Measurements from ENCODE around the gene CAMTA1.
"Not testable (repeated sequence)": the region's sequence is repeated elsewhere in the genome, so short reads cannot be mapped to it uniquely, and the experiment has no call there.

CAMTA1 gene

DNA sequence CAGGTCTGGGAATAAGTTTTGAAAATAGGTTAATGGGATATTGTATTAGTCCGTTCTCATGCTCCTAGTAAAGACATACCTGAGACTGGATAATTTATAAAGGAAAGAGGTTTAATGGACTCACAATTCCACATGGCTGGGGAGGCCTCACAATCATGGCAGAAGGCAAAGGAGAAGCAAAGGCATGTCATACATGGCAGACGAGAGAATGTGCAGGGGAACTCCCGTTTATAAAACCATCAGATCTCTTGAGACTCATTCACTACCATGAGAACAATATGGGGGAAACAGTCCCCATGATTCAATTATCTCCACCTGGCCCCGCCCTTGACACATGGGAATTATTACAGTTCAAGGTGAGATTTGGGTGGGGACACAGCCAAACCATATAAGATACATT, 60.5 kb downstream of the CAMTA1 start:
- not testable (repeated sequence) for DNase-seq (ENCODE audit: low read depth in 2 of 2)

DNA sequence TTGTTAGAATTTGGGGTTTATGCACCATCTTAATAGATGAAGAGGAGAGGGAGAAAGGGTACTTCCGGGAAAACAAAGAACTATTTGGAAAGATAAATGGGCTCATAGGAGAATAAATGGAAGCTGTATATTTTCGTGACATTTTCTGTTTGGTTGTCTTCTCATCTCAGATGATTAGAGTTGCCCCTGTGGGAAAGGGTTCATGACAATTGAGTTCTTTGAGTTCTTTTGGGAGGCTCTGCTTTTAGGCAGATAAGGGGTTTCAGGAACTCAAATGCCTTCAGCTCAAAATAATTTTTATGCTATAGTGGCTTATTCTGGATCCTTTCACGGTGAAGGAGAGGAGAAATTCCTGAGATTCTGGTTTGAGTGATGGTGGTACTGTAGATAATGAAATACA, 63.6 kb downstream of the CAMTA1 start:
- no peak for DNase-seq (ENCODE audit: low read depth in 2 of 2)

DNA sequence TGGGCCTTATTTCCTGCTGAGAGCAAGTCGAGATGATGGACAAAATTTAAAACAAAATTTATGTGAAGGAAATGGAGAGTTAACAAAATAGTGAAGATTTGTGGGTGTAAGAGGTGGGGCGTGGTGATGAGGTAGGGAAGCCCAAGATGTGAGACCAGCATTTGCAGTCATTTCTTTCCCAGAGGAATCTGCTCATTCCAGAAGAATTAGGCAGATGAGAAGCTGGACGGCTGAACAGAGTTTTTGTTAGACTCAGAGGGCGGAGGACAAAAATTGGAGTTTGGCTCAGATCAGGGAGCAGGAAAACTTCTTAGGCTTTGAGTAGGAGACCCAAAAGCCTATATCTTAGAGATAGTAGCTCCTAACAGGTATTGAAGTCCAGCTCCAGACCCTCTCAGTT, 65.3 kb downstream of the CAMTA1 start:
- DNase-seq (ENCODE audit: low read depth in 2 of 2), result no peak

DNA sequence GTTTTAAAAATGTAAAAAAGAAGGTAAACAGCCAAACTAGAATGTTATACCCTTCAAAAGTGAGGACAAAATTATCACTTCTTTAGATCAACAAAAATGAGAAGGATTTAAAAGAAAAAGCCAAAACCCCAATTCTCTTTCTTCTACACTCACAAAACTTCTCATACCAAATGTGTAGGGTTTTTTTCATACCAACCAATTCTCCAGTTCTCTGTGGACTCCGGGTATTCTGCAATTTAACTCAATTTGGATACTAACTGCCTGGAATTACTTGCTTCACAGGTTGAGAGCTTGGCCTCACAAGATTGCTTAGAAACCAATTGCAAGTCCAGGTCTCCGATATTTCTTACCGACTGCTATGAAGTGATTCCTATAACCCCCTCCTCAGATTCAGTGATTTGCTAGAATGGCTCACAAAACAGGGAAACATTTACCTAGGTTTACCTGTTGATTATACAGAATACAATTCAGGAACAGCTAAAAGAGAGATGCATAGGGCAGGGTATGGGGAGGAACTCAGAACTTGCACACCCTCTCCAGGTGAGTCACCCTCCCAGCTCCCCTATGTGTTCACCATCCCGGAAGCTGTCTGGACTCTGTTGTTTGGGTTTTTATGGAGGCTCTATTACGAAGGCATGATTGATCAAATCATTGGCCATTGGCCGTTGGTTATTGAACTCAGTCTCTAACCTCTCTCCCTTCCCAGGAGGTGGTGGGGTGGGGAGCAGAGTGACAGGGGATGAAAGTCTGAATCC, 67.1 kb downstream of the CAMTA1 start:
- DNase-seq (ENCODE audit: low read depth in 2 of 2), result no peak

DNA sequence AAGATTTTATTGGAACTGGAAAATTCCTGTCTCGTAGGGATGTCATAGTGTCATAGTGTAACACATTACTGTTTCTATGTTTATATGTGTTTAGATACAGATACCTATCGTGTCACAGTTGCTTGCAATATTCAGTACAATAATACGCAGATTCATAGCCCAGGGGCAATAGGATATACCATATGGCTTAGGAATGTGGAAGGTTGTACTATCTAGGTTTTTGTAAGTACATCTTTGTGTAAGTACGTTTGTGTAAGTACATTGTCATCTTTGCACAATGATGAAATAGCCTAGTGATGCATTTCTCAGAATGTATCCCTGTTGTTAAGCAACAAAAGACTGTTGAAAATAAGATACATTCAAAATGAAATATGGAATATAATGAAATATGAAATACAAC, 68.9 kb downstream of the CAMTA1 start:
- no peak for DNase-seq (ENCODE audit: low read depth in 2 of 2)

DNA sequence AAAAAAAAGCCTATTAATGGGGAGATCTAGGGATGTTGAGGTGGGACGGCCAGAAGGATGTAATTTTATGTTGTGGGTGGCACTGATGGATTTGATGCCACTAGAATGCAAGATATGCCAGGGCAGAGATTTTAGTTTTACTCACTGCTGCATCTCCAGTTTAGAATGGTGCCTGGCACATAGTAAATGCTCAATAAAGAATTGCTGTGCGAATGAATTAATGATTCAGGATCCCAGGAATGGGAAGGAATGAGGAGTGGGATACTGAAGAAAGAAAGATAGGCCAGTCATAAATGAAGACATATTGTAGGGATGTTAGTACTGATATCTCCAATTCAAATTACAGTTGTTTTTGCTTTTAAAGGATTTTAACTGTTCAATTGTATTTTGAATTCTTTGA, 72.6 kb downstream of the CAMTA1 start:
- no peak for DNase-seq (ENCODE audit: low read depth in 2 of 2)

DNA sequence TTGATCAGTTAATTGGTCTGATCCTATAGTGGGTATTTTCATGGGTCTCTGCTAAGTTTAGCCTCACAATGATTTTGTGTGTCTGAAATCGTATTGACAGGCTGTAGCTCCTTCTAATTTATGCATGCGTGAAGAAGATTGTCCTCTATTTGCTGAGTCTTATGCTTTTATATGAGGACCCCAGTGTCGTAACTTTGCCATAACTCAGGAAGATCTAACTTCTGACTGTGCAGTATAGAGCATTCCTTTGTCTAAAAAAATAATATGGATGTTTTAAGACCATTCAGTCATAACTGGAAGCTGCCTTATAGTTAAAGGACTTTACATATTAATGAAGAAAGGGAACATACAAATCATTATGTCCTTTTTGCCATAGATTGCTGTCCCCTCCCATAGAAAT, 73.3 kb downstream of the CAMTA1 start:
- no peak for DNase-seq (ENCODE audit: low read depth in 2 of 2)

DNA sequence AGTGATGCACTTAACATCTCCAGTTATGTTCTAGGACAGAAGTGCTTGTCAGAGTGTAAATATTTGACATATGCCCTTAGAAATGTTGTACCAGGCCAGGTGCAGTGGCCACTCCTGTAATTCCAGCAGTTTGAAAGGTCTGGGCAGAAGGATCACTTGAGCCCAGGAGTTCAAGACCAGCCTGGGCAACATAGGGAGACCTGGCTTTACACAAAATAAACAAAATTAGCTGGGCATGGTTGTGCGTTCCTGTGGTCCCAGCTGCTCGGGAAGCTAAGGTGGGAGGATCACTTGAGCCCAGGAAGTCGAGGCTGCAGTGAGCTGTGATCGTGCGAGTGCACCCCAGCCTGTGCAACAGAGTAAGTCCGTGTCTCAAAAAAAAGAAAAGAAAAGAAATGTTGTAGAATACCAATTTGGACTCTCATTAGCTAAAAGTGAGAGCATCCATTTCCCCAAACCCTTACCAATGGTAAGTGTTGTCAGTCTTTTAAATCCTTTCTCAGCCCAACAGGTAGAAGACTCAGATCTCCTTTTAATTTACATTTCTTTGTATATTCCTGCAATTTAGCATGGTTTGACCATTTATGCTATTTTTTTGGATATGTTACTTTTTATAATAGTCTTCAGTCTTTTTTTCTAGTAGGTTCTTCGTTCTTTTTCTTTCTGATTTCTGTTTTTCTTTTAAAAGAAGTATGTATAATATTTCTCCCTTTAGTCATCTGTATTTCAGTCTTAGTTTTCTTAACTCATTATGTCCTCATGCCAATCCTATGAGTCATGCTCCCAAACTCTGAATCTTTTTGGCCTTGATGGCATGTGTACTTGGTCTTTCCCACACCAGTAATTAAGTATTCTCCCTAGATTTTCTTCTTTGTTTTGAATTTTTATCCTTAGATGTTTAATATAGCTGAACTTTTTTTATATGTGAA, 74.4 kb downstream of the CAMTA1 start:
- no peak for DNase-seq (ENCODE audit: low read depth in 2 of 2)

DNA sequence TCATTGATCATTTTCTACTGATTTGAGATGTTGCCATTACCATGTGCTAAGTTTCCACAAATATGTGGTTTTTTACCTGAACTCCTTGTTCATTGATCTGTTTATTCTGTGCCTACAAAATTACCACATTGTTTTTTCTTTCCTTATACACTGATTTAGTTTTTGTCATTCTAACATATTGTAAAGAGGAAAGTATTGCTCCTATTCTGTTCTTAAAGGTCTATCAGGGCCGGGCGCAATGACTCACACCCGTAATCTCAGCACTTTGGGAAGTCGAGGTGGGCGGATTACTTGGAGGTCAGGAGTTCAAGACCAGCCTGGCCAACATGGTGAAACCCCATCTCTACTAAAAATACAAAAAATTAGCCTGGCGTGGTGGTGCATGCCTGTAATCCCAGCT, 75.1 kb downstream of the CAMTA1 start:
- DNase-seq (ENCODE audit: low read depth in 2 of 2), result no peak

DNA sequence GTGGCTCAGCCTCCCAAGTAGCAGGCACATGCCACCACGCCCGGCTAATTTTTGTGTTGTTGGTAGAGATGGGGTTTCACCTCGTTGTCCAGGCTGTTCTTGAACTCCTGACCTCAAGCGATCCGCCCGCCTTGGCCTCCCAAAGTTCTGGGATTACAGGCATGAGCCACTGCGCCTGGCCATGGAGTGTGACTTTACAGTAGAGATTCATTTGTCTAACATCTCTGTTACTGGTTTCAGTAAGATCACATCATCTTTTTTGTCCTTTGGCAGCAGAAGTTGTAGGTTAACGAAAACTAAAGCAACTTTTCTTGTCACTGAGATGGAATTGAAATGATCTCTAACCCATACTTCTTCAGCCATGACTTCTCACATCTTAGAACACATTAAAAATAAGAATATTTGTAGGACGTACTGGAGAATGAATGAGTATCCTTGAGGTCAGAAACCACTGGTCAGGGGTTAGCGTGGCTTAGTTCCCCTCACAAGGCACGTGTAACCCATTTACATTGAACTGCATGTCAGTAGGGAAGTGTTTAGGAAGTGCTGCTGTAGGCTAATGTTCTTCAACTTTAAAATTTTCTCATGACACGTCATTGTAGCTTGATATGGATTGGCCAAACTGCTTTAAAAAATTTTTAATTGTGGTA, 75.9 kb downstream of the CAMTA1 start:
- DNase-seq (ENCODE audit: low read depth in 2 of 2), result no peak

DNA sequence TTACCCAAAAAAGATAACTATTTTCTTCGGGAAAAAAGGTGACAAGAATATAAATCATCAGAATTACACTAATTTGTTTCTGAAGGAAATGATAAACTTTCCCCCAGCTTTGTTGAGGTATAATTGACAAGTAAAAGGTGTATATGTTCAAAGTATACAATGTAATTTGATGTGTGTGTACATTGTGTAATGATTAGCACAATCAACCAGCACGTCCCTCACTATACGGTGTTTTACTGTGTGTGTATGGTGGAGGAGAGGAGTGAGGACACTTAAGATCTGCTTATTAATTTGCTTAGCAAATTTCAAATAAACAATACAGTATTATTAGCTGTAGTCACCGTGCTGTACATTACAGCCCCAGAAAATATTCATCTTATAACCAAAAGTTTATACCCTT, 77.7 kb downstream of the CAMTA1 start:
- no peak for DNase-seq (ENCODE audit: low read depth in 2 of 2)

DNA sequence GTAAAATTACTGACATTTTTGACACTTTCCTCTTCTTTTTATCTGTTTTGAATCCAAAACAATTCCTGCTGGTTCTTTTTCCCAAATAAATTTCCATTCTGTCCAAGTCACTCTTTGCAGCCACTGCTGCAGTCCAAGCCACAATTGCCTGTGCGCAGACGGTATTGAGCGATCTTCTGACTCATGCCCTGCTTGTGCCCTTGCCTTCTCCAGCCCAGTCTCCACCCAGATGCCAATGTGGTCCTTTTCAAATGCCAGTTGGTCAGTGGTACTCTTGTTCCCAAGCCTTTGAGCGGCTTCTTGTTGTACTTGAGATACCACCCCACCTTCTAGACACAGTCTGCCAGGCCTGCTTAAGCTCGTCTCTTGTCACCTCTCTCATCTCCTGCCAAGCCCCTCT, 78.9 kb downstream of the CAMTA1 start:
- DNase-seq (ENCODE audit: low read depth in 2 of 2), result no peak

DNA sequence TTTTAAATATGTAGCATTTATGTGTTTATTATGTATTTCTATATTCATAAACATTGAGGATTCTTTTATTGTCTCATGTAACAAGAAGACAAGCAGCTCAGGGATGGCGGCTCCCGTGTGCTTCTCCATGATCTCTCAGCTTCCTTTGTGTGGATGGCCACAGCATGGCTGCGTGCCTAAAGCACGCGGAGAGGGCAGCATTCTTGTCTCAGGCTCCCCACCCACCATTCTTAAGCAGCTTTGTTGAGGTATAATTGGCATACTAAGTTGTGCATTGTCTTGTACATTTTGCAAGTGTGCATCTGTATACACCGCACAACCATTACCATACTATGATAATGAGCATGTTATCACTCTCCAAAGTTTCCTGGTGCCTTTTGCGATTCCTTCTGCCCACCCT, 81.6 kb downstream of the CAMTA1 start:
- no peak for DNase-seq (ENCODE audit: low read depth in 2 of 2)

DNA sequence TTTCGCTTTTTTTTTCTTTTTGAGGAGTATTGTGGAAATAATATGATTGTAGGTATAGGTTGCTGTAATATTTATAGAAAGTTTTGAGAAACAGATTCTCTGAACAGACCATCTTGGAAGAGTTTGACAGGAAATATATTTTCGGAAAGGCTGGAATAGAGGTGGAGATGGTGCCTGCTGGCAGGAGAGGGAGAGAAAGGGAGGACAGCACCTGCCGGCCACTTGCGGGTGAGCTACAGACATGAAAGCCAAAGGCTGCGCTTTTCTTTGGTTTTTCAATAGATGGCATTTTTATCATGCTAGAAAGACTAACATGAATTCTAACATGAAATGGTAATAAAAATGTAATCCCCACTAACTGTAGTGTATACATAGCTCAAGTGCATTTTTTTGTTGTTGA, 82.1 kb downstream of the CAMTA1 start:
- DNase-seq (ENCODE audit: low read depth in 2 of 2), result no peak

DNA sequence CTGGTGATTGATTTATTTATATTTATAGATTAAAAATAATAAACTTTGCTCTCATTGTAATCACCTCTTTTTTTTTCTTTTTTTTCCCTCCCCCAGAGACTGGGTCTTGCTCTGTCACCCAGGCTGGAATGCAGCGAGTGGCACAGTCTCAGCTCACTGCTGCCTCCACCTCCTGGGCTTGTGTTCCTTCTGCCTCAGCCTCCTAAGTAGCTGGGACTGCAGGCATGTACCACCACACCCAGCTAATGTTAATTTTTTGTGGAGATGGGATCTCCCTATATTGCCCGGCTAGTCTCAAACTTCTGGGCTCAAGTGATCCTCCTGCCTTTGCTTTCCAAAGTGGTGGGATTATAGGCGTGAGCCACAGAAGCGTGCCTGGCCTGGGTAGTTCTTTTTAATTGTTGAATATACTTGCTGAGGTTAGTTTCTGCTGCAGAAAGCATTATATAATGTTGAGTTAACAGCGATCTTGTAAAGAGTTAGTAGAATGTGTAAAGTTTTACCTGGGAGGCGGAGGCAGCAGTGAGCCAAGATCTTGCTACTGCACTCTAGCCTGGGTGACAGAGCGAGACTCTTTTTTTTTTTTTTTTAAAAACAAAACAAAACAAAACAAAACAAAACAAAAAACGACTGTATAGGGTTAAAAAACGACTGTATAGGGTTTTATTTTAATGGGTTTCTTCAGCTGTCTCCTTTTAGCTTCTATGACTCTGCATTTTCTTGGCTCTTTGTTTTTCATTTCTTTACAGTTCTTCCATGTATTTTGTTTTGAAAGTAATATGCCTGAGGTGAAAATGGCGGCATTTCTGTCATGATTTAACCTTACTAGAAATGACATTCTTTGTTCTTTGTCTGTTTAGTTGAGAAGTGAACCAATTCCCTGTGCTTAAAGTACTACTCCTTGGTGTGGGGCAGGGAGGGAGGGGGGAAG, 82.7 kb downstream of the CAMTA1 start:
- DNase-seq (ENCODE audit: low read depth in 2 of 2), result no peak

DNA sequence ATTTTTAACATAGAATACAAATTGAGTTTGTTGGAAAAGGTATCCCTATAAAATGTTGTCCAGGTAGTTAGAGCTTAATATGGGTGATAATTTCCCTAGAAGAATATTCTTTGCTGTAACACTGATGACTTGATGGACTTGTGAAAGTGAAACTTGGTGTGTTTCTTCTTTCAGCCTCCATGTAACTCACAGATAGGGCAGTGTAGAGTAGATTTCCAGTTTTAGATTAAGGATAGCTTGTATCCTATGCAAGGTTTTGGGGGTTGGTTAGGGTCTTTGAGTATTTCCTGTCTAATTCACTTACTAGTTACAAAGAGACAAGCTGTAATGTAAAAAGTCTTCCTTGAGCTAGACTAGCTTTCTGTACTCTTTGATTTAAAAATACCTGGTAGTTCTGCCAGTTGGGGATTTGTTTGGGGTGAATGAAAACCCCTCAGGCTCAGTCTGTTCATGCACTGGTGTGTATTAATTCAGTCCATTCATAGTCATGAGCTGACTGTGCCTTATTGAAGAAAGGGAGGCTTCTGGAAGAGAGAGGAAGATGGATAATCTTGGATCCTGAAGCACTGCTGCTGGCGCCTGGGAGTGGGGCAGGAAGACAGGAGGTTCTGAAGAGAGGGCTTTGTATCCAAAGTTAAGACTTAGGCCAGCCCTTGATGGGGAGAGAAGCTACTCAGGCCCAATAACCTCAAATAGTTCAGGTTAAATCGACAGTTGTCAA, 83.6 kb downstream of the CAMTA1 start:
- DNase-seq (ENCODE audit: low read depth in 2 of 2), result no peak

DNA sequence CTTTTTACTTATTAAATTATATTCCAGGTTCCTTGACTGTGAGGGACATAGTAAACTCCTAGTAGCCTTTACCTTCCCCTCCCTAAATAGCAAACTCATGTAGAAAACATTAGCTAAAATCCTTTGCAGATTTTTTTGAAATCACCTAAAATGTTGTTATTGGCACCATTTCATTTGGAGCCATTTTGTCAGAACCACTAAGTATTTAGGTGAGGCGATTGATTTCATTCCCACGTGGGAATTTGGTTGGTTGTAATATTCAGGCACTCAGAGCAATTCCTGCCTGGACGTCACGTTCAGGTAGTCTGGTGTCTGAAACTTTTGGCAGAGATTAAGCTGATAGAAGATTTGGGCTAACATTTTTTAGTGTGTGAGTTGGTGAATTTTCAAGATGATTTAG, 84.3 kb downstream of the CAMTA1 start:
- DNase-seq (ENCODE audit: low read depth in 2 of 2), result no peak

DNA sequence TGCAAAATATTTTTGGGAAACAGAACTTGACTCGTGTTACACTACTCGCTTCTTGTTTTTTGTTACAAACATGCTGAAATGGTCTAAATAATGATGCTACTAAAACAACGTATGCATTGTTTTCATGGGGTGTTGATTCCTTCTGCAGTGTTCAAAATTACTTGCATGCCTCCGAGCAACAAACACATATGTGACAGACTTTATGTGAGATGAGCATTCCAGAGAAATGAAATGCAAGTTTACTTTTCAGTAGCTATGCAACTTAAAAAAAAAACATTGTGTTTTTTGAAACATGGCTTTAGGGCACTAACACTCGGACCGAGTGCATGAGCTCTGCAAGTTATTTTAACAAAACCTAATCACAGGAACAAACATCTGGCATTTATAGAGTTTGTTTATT, 84.8 kb downstream of the CAMTA1 start:
- DNase-seq (ENCODE audit: low read depth in 2 of 2), result no peak

DNA sequence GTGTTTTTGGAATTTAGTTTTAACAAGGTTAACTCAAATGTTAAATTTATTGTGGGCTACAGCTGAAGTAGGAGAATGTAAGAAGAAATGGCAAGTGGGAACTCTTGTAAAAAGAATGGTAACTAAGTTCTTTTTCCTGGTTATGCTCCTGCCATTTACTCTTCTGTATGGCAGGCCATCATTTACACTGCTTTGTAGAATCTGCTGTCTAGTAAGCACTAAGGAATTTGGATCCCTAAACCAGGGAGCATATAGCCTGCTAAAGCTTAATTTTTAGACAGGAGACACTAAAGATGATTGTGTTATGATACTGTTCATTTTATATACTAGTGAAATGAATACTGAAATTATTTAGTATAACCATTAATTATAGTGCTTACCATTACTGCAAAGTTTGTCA, 85.3 kb downstream of the CAMTA1 start:
- DNase-seq (ENCODE audit: low read depth in 2 of 2), result no peak

DNA sequence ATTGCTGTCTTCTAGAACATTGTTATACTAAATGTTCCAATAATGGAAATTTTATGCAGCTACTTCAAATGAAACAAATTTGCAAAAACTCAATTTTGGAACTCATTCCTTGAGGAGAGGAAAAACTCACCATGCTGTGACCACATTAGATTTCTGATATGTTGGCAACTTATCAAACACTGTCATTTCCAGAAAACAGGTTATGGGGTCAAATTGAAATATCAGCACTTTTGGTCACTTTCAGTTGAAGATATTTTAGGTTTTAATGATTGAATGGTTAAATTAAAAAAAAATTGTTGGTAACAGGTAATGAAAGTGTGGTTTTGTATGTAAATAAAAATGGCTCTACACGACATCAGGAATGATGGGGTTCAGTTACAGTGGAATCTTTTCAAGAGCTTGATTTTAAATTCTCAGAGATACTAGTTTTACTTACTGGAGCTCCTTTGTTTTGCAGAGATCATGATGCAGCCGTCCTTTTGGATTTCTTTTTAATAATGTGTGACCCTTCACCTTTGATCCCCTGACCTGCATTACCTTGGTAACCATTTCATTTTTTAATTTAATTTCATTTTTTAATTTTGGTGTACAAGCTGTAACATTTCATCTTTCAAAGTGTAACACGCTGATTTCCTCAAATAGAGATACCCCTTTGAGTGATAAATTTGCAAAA, 86.2 kb downstream of the CAMTA1 start:
- DNase-seq (ENCODE audit: low read depth in 2 of 2), result no peak

Data from activated CD4-positive, alpha-beta T cell treated with anti-CD3 and anti-CD28 coated beads for 24 hours (primary cell).